Endothelial cell of umbilical vein (primary cell): ENCODE data around the gene CHST8. TPM values are rescaled to one million over a fixed set of nuclear protein-coding genes. Genes with fewer than 3 reads are reported as not detected.

Source experiments
- BruUV-seq: library from RNA; stranded (reverse); fragments of 400-500 nt; replicated peaks from 2 replicates; lab custom pipeline; 2021; lab: Mats Ljungman, UMichigan
- CTCF ChIA-PET: fragments of 300-600, 350-600 bp; sonication (Branson Sonifier 250); formaldehyde crosslinking; loops from one replicate; lab custom pipeline; 2021; ENCODE audit warnings: antibody characterized with exemption, inconsistent platforms; lab: Charles Lee
- POLR2A ChIA-PET: fragments of 300-600, 350-600 bp; sonication (Branson Sonifier 250); formaldehyde crosslinking; loops from one replicate; lab custom pipeline; 2021; ENCODE audit warnings: antibody characterized with exemption, inconsistent platforms; lab: Charles Lee
- DNase-seq: peaks from one replicate; pipeline ENCODE4 v3.0.0-alpha.2; 2011; ENCODE audit warnings: low read depth, low spot score
- FAIRE-seq: peaks from 2 replicates; lab custom pipeline; 2011; peaks lifted over from hg19 to GRCh38; lab: Jason Lieb, UNC
- H2AFZ ChIP-seq: 2 replicates; pipeline ENCODE4 v1.6.0; 2012; ENCODE audit warnings: low read depth, low read length, control low read depth, inconsistent platforms
- H3K27ac ChIP-seq: 2 replicates; pipeline ENCODE4 v1.5.1; 2011; ENCODE audit warnings: low read depth, mild to moderate bottlenecking, control low read depth, low read length, moderate library complexity; ENCODE audit not compliant: insufficient read depth
- H3K27me3 ChIP-seq, 2 experiments: 2 replicates each; pipeline versions ENCODE4 v1.6.0 to v1.6.1; 2011; ENCODE audit warnings: low read length in 2 of 2, mixed read lengths in 1 of 2; ENCODE audit not compliant: control insufficient read depth in 2 of 2, insufficient read depth in 2 of 2
- H3K36me3 ChIP-seq, 2 experiments: 2 replicates in 1 of 2; 3 replicates in 1 of 2; pipeline ENCODE4 v1.5.1; 2011; ENCODE audit warnings: low read length in 2 of 2, mild to moderate bottlenecking in 1 of 2, moderate library complexity in 1 of 2; ENCODE audit not compliant: control insufficient read depth in 2 of 2, insufficient read depth in 2 of 2; ENCODE audit errors: extremely low read depth in 1 of 2
- H3K4me1 ChIP-seq: 3 replicates; pipeline ENCODE4 v1.5.1; 2011; ENCODE audit warnings: mild to moderate bottlenecking, low read length; ENCODE audit not compliant: control insufficient read depth, insufficient read depth; ENCODE audit errors: extremely low read depth
- H3K4me2 ChIP-seq: 2 replicates; pipeline ENCODE4 v1.6.1; 2011; ENCODE audit warnings: low read length, control low read depth, mixed read lengths; ENCODE audit not compliant: insufficient read depth
- H3K4me3 ChIP-seq, 3 experiments: fragments of 200-600 bp in 1 of 3; sonication (generic), shearing (Covaris generic) in 1 of 3; replicated peaks in 1 of 3; 2 replicates each; pipeline ENCODE4 v1.5.1; 2011 to 2016; ENCODE audit warnings: control low read depth in 3 of 3, low read length in 3 of 3, mild to moderate bottlenecking in 2 of 3, inconsistent platforms in 1 of 3, low read depth in 1 of 3, moderate library complexity in 1 of 3; ENCODE audit not compliant: insufficient read depth in 1 of 3
- H3K79me2 ChIP-seq: 2 replicates; pipeline ENCODE4 v1.6.0; 2012; ENCODE audit warnings: low read length, inconsistent platforms; ENCODE audit not compliant: control insufficient read depth, insufficient read depth
- H3K9ac ChIP-seq: replicated peaks from 2 replicates; pipeline ENCODE3; 2011; ENCODE audit warnings: low read length, control low read depth; ENCODE audit not compliant: insufficient read depth; ENCODE audit errors: extremely low read depth
- H3K9me1 ChIP-seq: replicated peaks from 3 replicates; pipeline ENCODE4 v1.6.0; 2011; ENCODE audit warnings: mild to moderate bottlenecking, low read length; ENCODE audit not compliant: control insufficient read depth, insufficient read depth; ENCODE audit errors: extremely low read depth
- H3K9me3 ChIP-seq: replicated peaks from 2 replicates; pipeline ENCODE4 v1.5.1; 2012; ENCODE audit warnings: low read length, inconsistent platforms; ENCODE audit not compliant: control insufficient read depth, insufficient read depth
- H4K20me1 ChIP-seq: replicated peaks from 2 replicates; pipeline ENCODE3; 2011; ENCODE audit warnings: mild to moderate bottlenecking, low read length; ENCODE audit not compliant: control insufficient read depth, insufficient read depth; ENCODE audit errors: extremely low read depth
- CTCF ChIP-seq, 2 donors: IDR thresholded peaks; 1 replicate in 1 of 2; 2 replicates in 1 of 2; pipeline ENCODE4 v1.5.1; 2011; ENCODE audit warnings: low read length in 2 of 2, mild to moderate bottlenecking in 2 of 2, moderate library complexity in 2 of 2, control low read depth in 1 of 2, inconsistent platforms in 1 of 2, low read depth in 1 of 2; ENCODE audit not compliant: insufficient read depth in 1 of 2; ENCODE audit errors: extremely low read depth in 1 of 2
- EZH2 ChIP-seq: IDR thresholded peaks from 2 replicates; pipeline ENCODE4 v1.6.1; 2012; ENCODE audit warnings: borderline replicate concordance, low read depth, mild to moderate bottlenecking, moderate library complexity, low read length, inconsistent platforms; ENCODE audit not compliant: severe bottlenecking
- FOS ChIP-seq: IDR thresholded peaks from 2 replicates; pipeline ENCODE4 v1.6.1; 2011; ENCODE audit warnings: mild to moderate bottlenecking, low read length, moderate library complexity, borderline replicate concordance; ENCODE audit not compliant: insufficient read depth
- GATA2 ChIP-seq: IDR thresholded peaks from 2 replicates; pipeline ENCODE4 v1.7.0; 2011; ENCODE audit warnings: low read depth, mild to moderate bottlenecking, moderate library complexity, mixed read lengths, low read length; ENCODE audit not compliant: insufficient read length, insufficient read depth
- JUN ChIP-seq: IDR thresholded peaks from 2 replicates; pipeline ENCODE4 v1.6.1; 2011; ENCODE audit warnings: borderline replicate concordance, low read depth; ENCODE audit not compliant: insufficient read length, insufficient read depth
- MAX ChIP-seq: IDR thresholded peaks from 2 replicates; pipeline ENCODE4 v1.6.1; 2011; ENCODE audit not compliant: insufficient read depth, insufficient read length
- MYC ChIP-seq: IDR thresholded peaks from one replicate; pipeline ENCODE4 v1.6.1; 2011; ENCODE audit warnings: mild to moderate bottlenecking, low read depth, low read length
- POLR2A ChIP-seq: IDR thresholded peaks from 2 replicates; pipeline ENCODE4 v1.6.1; 2012; ENCODE audit warnings: low read depth, mild to moderate bottlenecking, control low read depth, low read length
- POLR2AphosphoS5 ChIP-seq: IDR thresholded peaks from 2 replicates; pipeline ENCODE4 v1.6.1; 2012; ENCODE audit warnings: low read depth, mild to moderate bottlenecking, control low read depth, low read length, moderate library complexity; ENCODE audit not compliant: insufficient read depth
- dilution Hi-C: fragments of 300-500 bp; cut with MboI; formaldehyde crosslinking; loops from one replicate; pipeline ENCODE4 v1.15.0; 2019; ENCODE audit warnings: low sequenced_read_pairs; ENCODE audit not compliant: extremely low pct_ligation_motif_present
- intact Hi-C: fragments of 100-400 bp; cut with micrococcal nuclease; formaldehyde crosslinking; loops from one replicate; pipeline ENCODE4 v1.10.0; 2022
- polyA plus RNA-seq, 4 experiments: library from polyadenylated mRNA; depleted of rRNA in 3 of 4; stranded (reverse) in 3 of 4; unstranded in 1 of 4; fragments of >200 nt; gene quantifications; 2 replicates each; pipeline versions ENCODE4 v1.2.1 to v1.2.3, GENCODE V29; 2011 to 2012; ENCODE audit warnings: missing spikeins in 1 of 4
- total RNA-seq: library from RNA; stranded (reverse); gene quantifications from 2 replicates; pipeline ENCODE4 v1.2.3, GENCODE V29; 2021

CHST8 gene
- total and polyA plus RNA-seq, 2 donors (not counting 3 experiments of a cell fraction or from before 2014, with no cell fraction given), result not detected

- H3K79me2 ChIP-seq, result no peaks in the 10 kb centered on the region
- H3K9ac ChIP-seq, result no peak overlapping the region
- no peaks in the 10 kb centered on the region for H3K9me3 ChIP-seq
- no peaks in the 10 kb centered on the region for H3K36me3 ChIP-seq
- intact Hi-C loops (no loop called here), dilution Hi-C loops (no loop called here)
- H3K9me1 ChIP-seq, result no peaks in the 10 kb centered on the region
- no peaks in the 10 kb centered on the region for H3K27me3 ChIP-seq
- no peak overlapping the region for H3K4me2 ChIP-seq
- no peaks in the 10 kb centered on the region for H4K20me1 ChIP-seq
- TF ChIP-seq MYC (no peak), POLR2AphosphoS5 (no peak), POLR2A (no peak)
- FAIRE-seq (no peak), DNase-seq (no peak)
- no peaks in the 10 kb centered on the region for H3K4me1 ChIP-seq
- ChIA-PET POLR2A (no interaction called here), CTCF (no interaction called here)
- H3K27ac ChIP-seq, result no peak overlapping the region
- H2AFZ ChIP-seq, result no peak overlapping the region
- no TSS peak for BruUV-seq
- no peak overlapping the region for H3K4me3 ChIP-seq
These were observed 97.8 kb downstream of the CHST8 start for GRCh38 chr19:33719366-33720154.

- H3K4me3 ChIP-seq, result no peak overlapping the region
- no peaks in the 10 kb centered on the region for H3K9me1 ChIP-seq
- DNase-seq (no peak), FAIRE-seq (no peak)
- H4K20me1 ChIP-seq, result no peaks in the 10 kb centered on the region
- no peak overlapping the region for H3K27ac ChIP-seq
- dilution Hi-C loops, result no loop called here
- intact Hi-C loops, result no loop called here
- no peak for TF ChIP-seq POLR2A
- no peak for TF ChIP-seq JUN
- TF ChIP-seq MYC, result no peak
- no peak for TF ChIP-seq FOS
- TF ChIP-seq POLR2AphosphoS5, result no peak
- TF ChIP-seq GATA2, result no peak
- TF ChIP-seq CTCF (IDR thresholded peaks at IDR 0.05; ENCODE audit: extremely low read depth in 1 of 2, insufficient read depth in 1 of 2, low read depth in 1 of 2, low read length in 2 of 2), result no peak
- TF ChIP-seq MAX, result no peak
- TF ChIP-seq EZH2, result no peak
- no peaks in the 10 kb centered on the region for H3K27me3 ChIP-seq
- H3K36me3 ChIP-seq, result no peaks in the 10 kb centered on the region
- no peaks in the 10 kb centered on the region for H3K4me1 ChIP-seq
- ChIA-PET POLR2A (no interaction called here), CTCF (no interaction called here)
- H3K9ac ChIP-seq, result no peak overlapping the region
- no TSS peak for BruUV-seq
- H2AFZ ChIP-seq, result no peak overlapping the region
- no peak overlapping the region for H3K4me2 ChIP-seq
- no peaks in the 10 kb centered on the region for H3K79me2 ChIP-seq
- no peaks in the 10 kb centered on the region for H3K9me3 ChIP-seq
These were observed 98.4 kb downstream of the CHST8 start for GRCh38 chr19:33720155-33720493.
